ENCODE measurements around the gene KIF3A.

DNA sequence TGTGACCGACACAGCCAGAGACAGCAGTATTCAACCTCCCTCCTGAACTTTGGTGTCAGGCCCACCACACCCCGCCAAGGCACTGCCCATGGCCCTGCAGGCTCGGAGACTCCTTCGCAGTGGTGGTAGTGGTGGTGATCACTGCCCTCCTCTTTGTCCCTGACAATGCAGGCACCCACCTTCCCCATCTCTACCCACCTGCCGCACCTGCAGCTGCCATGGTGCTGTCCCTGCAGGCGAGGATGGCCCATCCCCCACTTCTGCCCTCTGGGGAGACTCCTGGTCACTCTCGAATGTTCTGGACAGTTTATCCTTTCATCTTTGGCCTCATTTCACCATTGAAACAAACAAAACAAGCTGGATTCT, 67.9 kb downstream of the KIF3A start:
- TF ChIP-seq, protein P1, sequence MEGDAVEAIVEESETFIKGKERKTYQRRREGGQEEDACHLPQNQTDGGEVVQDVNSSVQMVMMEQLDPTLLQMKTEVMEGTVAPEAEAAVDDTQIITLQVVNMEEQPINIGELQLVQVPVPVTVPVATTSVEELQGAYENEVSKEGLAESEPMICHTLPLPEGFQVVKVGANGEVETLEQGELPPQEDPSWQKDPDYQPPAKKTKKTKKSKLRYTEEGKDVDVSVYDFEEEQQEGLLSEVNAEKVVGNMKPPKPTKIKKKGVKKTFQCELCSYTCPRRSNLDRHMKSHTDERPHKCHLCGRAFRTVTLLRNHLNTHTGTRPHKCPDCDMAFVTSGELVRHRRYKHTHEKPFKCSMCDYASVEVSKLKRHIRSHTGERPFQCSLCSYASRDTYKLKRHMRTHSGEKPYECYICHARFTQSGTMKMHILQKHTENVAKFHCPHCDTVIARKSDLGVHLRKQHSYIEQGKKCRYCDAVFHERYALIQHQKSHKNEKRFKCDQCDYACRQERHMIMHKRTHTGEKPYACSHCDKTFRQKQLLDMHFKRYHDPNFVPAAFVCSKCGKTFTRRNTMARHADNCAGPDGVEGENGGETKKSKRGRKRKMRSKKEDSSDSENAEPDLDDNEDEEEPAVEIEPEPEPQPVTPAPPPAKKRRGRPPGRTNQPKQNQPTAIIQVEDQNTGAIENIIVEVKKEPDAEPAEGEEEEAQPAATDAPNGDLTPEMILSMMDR (IDR thresholded peaks at IDR 0.05): no peak
- TF ChIP-seq POLR2A (IDR thresholded peaks at IDR 0.05): no peak

All from testis (tissue), 2 donors.